T-helper 17 cell (primary cell): ENCODE data around the gene SLC12A8. TPM values are rescaled to one million over a fixed set of nuclear protein-coding genes. Genes with fewer than 3 reads are reported as not detected.

Experiments used
- ATAC-seq: fragments of 150-1000 bp; cut with Tn5 transposase; 2 replicates; pipeline ENCODE4 v1.10.0; 2021; ENCODE audit warnings: mild to moderate bottlenecking, moderate library complexity
- DNase-seq, 3 donors: peaks; one replicate each; pipeline versions ENCODE4 v3.0.0 to v3.0.0-alpha.2; 2020 to 2021
- H3K9me3 ChIP-seq: one replicate; pipeline ENCODE4 v1.7.0; 2013; ENCODE audit warnings: low read length, mild to moderate bottlenecking; ENCODE audit not compliant: control insufficient read depth, poor library complexity, severe bottlenecking
- H3K27ac Mint-ChIP-seq: one replicate; pipeline ENCODE4 v1.8.0; 2022; ENCODE audit warnings: mild to moderate bottlenecking, moderate library complexity, mixed read lengths
- H3K27me3 Mint-ChIP-seq: one replicate; pipeline ENCODE4 v1.8.0; 2022; ENCODE audit warnings: mixed read lengths
- H3K36me3 Mint-ChIP-seq: one replicate; pipeline ENCODE4 v1.8.0; 2022; ENCODE audit warnings: low read depth, mixed read lengths
- H3K4me1 Mint-ChIP-seq: one replicate; pipeline ENCODE4 v1.8.0; 2022; ENCODE audit warnings: mild to moderate bottlenecking, mixed read lengths
- H3K4me3 Mint-ChIP-seq: one replicate; pipeline ENCODE4 v1.8.0; 2022; ENCODE audit warnings: mild to moderate bottlenecking, moderate library complexity, mixed read lengths
- total RNA-seq, 4 donors: library from RNA in 2 of 4; stranded (reverse) in 2 of 4; gene quantifications; one replicate each; pipeline ENCODE4 v1.2.3 and lab custom pipeline; 2022 to 2026

SLC12A8 gene
- total RNA-seq, 2 donors from 2014 or later = 0.40 TPM; not detected in 1

DNA sequence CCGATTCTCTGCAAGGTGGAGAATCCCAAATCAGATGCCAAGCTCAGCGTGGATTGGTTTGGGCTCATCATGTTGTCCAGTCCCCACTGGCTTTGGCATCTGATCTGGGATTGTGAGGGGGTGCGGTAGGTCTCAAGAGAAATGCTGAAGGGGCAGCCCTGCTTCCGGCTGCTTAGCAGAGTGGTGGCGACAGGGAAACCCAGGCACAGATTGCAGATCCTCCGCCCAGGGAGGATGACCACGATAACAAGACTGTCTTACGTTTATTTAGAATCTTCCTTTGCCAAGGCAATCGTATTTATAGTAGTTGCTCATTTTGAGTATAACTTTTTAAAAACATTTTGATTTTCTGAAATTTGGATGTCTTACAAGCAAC lies 61.1 kb downstream of the SLC12A8 start:
- no peak overlapping the region for H3K27ac Mint-ChIP-seq
- ATAC-seq (no peak), DNase-seq (no peak)
- H3K36me3 Mint-ChIP-seq = no peaks in the 10 kb centered on the region
- H3K4me3 Mint-ChIP-seq = no peak overlapping the region
- H3K9me3 ChIP-seq = no peaks in the 10 kb centered on the region
- peaks cover 7% of the 10 kb centered on the region for H3K4me1 Mint-ChIP-seq
- H3K27me3 Mint-ChIP-seq = peaks cover 5% of the 10 kb centered on the region

DNA sequence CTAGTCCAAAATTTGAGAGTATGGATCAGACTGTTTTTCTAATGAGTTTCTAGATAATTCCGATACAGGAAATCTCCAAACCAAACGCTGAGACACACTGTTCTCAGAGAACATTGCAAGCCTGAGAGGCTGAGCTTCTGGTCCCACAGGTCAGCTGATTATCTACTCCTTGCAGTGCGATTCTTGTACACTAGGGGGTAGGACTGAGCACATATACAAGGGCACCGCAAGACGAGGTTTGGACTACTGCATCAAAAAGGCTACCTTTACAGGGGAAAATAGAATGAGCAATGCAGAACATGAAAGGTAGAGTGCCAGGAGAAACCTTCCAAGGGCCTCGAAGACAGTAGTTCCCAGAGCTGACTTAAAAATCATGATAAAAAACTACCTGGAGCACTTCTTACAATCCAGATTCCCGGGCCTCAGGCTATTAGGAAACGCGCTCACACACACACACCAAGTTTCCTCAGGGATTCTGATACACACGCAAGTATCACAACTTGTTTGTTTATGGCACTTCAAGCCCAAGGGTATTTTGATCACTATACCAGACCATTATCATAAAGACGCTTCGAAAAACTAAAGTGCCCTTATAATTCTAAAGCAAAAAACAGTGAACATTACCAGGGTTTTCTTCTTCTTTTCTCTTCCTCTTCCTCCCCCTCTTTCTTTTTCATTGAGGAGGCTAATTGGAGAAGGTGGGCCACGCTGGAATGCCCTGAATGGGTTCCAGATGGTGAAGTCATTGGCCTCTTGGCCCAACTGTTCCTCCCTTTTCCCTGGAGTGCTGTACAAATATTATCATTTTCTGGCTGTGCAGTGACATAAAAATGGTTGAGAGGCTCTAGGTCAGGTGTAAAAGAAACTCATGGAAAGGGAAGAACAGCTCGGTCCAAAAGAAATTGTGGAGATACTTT lies 61.8 kb downstream of the SLC12A8 start:
- H3K4me3 Mint-ChIP-seq = no peak overlapping the region
- ATAC-seq (peak; percentile 84), DNase-seq (peak in 1 of 3 donors; percentile 37)
- H3K27me3 Mint-ChIP-seq = peaks cover under 1% of the 10 kb centered on the region
- H3K9me3 ChIP-seq = no peaks in the 10 kb centered on the region
- peaks cover 7% of the 10 kb centered on the region for H3K4me1 Mint-ChIP-seq
- H3K36me3 Mint-ChIP-seq = no peaks in the 10 kb centered on the region
- no peak overlapping the region for H3K27ac Mint-ChIP-seq

DNA sequence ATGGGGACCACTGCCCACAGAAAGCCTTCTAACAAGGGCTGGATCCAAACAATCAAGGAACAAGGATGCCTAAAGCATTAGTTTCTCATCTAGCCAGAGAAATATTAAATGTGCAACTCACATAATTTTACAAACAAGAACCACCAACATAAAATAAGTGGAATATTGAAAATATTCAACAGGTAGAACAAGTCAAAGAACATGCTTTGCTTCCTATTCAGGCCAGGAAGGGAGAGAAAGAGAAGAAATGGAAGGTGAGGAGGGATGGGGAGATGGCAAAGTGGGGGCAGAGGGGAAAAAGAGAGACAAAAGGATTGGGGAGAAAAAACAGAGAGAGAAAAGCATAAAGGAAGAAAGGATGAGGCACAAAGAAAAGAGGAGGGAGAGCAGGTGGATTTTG lies 63.1 kb downstream of the SLC12A8 start:
- DNase-seq (no peak), ATAC-seq (no peak)
- no peaks in the 10 kb centered on the region for H3K9me3 ChIP-seq
- H3K4me1 Mint-ChIP-seq = no peaks in the 10 kb centered on the region
- no peaks in the 10 kb centered on the region for H3K36me3 Mint-ChIP-seq
- H3K27me3 Mint-ChIP-seq = no peaks in the 10 kb centered on the region
- no peak overlapping the region for H3K4me3 Mint-ChIP-seq
- no peak overlapping the region for H3K27ac Mint-ChIP-seq

DNA sequence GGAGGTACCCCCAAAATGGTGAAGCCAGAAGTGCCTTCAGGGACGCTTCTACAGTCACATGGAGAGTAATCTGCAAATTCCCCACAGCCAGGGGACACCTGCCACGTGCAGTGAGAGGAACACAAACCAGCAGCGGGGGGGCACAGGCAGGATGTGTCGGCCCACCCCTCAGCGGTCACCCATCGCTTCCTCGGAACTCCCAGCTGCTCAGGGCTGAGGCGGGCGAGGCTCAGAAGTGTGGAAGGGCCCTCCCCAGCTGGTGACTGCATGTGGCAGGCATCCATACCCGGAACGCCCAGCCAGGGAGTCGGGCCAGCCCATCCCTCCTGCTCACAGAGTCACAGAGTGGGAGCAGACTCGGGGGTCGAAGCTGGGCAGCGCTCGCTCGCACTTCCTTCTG lies 63.7 kb downstream of the SLC12A8 start:
- Mint-ChIP-seq H3K4me1 (no peaks in the 10 kb centered on the region), H3K36me3 (no peaks in the 10 kb centered on the region), H3K27me3 (no peaks in the 10 kb centered on the region), H3K4me3 (no peak overlapping the region), H3K27ac (peak overlapping the region; percentile 24)
- no peak for DNase-seq
- ATAC-seq = peak; percentile 36
- H3K9me3 ChIP-seq = no peaks in the 10 kb centered on the region

- Mint-ChIP-seq H3K27ac (peak overlapping the region; percentile 24), H3K36me3 (no peaks in the 10 kb centered on the region), H3K27me3 (no peaks in the 10 kb centered on the region), H3K4me3 (peak overlapping the region; percentile 41), H3K4me1 (peaks cover 1% of the 10 kb centered on the region)
- ATAC-seq = no peak
- no peak for DNase-seq
- H3K9me3 ChIP-seq = no peaks in the 10 kb centered on the region
Observed at GRCh38 chr3:125148016-125148812, 64.3 kb downstream of the SLC12A8 start.

GRCh38 chr3:125147491-125147820 lies 65.1 kb downstream of the SLC12A8 start:
- H3K4me1 Mint-ChIP-seq = peaks cover 7% of the 10 kb centered on the region
- DNase-seq (no peak), ATAC-seq (no peak)
- no peaks in the 10 kb centered on the region for H3K36me3 Mint-ChIP-seq
- H3K9me3 ChIP-seq = no peaks in the 10 kb centered on the region
- H3K4me3 Mint-ChIP-seq = no peak overlapping the region
- no peaks in the 10 kb centered on the region for H3K27me3 Mint-ChIP-seq
- H3K27ac Mint-ChIP-seq = no peak overlapping the region

DNA sequence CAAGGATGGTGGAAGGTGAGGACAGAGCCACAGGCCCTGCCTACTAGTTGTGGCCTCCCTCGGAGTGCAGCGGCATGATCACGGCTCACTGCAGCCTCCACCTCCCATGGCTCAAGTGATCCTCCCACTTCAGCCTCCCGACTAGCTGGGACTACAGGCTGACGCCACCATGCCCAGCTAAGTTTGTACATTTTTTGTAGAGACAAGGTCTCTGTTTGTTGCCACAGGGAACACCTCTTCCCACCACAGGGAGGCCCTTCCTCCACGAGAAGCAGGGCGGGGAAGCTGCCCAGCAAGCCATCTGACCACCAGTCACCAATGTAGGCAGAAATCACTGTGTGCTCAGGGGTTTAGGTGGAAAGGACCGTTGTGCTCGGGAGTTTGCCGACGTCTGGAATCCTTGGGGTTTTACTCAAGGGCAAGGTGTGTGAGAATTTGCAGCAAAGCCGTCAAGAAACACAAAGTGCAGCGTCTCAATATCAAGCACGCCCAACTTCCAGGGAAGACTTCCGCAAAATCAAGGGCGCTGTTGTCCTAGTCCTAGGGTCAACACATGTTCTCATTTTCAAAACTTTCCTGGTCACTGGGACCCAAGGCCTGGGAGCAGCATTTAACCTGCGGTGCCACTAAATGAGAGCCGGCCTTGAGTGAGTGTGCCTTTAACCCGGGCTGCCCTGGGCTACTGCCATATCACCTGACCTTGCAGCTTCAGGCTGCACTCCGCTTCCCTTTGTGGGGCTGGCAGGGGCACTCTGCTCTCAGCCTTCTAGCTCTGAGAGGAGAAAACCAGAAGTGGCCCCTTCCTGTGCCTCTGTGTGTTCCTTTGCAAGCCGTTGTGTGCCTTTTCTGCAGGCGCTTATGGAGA lies 65.7 kb downstream of the SLC12A8 start:
- Mint-ChIP-seq H3K4me1 (peaks cover 13% of the 10 kb centered on the region), H3K36me3 (no peaks in the 10 kb centered on the region), H3K27me3 (no peaks in the 10 kb centered on the region), H3K27ac (no peak overlapping the region), H3K4me3 (no peak overlapping the region)
- DNase-seq (no peak), ATAC-seq (peak; percentile 46)
- H3K9me3 ChIP-seq = no peaks in the 10 kb centered on the region

DNA sequence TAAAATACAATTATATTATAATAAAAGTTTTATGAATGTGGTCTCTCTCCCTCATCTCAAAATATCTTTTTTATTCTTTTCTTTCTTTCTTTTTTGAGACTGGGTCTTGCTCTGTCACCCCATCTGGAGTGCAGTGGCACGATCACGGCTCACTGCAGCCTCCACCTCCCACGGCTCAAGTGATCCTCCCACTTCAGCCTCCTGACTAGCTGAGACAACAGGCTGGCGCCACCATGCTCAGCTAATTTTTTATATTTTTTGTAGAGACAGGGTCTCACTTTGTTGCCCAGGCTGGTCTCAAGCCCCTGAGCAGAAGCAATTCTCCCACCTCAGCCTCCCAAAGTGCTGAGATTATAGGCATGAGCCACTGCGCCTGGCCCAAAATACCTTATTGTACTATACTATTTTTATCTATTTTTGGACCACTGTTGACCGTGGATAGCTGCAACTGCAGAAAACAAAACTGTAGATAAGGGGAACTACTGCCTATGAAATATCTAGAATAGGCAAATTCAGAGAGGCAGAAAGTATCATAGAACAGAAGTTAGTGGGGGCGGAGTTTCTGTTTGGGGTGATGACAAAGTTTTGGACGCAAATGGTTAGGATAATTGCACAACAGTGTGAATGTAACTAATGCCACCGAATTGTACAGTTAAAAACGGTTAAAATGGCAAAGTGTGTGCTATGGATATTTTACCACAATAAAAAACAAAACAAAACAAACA lies 66.6 kb downstream of the SLC12A8 start:
- peaks cover 16% of the 10 kb centered on the region for H3K4me1 Mint-ChIP-seq
- H3K36me3 Mint-ChIP-seq = no peaks in the 10 kb centered on the region
- ATAC-seq = no peak
- H3K27ac Mint-ChIP-seq = no peak overlapping the region
- DNase-seq = no peak
- H3K27me3 Mint-ChIP-seq = no peaks in the 10 kb centered on the region
- no peaks in the 10 kb centered on the region for H3K9me3 ChIP-seq
- H3K4me3 Mint-ChIP-seq = no peak overlapping the region

- Mint-ChIP-seq H3K4me1 (peaks cover 22% of the 10 kb centered on the region), H3K27ac (no peak overlapping the region), H3K4me3 (no peak overlapping the region), H3K27me3 (no peaks in the 10 kb centered on the region), H3K36me3 (no peaks in the 10 kb centered on the region)
- ATAC-seq (no peak), DNase-seq (no peak)
- no peaks in the 10 kb centered on the region for H3K9me3 ChIP-seq
Observed at GRCh38 chr3:125144653-125145314, 67.8 kb downstream of the SLC12A8 start.

DNA sequence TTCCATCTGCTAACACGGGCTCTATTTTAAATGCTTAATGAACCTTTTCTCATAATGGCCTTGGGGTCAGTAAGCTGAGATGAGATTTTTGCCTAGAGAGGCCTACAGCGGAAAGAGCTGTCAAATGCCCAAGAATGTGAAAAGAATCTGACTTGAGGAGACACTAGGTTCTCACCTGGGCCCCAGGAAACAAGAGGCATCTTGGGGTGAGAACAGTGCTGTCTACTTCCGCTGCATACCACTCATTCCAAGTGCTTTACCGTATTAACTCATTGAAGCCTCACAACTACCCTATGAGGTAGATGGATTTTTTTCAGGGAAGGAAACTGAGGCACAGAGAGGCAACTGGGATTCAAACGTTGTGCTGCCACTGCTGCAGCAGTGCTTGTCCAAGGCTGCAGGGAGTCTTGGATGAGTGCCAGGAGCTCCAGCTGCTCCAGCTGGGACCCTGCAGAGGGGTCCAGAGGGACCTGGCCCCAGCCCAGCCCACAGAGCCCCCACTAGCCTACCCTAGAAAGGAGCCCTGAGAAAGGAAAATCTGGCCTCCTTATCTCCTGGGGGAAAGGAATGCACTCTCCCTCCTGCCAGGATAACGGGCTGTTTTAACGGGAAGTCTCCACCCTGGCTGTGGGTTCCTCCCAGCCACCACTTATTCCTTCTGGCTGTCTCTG lies 68.4 kb downstream of the SLC12A8 start:
- ATAC-seq (no peak), DNase-seq (no peak)
- peak overlapping the region; percentile 19 for H3K27ac Mint-ChIP-seq
- no peaks in the 10 kb centered on the region for H3K36me3 Mint-ChIP-seq
- H3K4me3 Mint-ChIP-seq = no peak overlapping the region
- H3K4me1 Mint-ChIP-seq = peaks cover 24% of the 10 kb centered on the region
- H3K27me3 Mint-ChIP-seq = no peaks in the 10 kb centered on the region
- no peaks in the 10 kb centered on the region for H3K9me3 ChIP-seq

- no peaks in the 10 kb centered on the region for H3K27me3 Mint-ChIP-seq
- no peaks in the 10 kb centered on the region for H3K36me3 Mint-ChIP-seq
- no peak for DNase-seq
- ATAC-seq = no peak
- H3K9me3 ChIP-seq = no peaks in the 10 kb centered on the region
- H3K4me1 Mint-ChIP-seq = peaks cover 24% of the 10 kb centered on the region
- peak overlapping the region; percentile 19 for H3K27ac Mint-ChIP-seq
- no peak overlapping the region for H3K4me3 Mint-ChIP-seq
Observed at GRCh38 chr3:125143538-125143937, 69.0 kb downstream of the SLC12A8 start.

DNA sequence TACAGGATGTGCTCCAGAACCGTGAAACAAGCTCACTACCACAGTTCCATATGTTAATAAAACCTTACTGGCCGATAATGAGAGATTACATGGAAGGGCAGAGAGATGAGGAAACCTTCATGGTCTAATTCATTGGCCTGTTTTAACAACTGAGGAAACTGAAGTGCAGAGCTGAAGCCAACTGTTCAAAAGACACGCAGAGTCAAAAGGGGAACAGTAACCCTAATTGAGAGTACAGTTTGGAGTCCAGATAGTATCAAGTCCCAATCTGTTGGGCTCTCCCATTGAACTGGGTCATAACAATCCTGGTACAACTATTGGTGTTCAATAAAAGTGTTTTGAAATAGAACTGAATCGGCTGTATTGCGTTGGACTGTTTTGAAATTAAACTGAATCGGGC lies 69.6 kb downstream of the SLC12A8 start:
- ATAC-seq (no peak), DNase-seq (no peak)
- Mint-ChIP-seq H3K4me1 (peaks cover 24% of the 10 kb centered on the region), H3K36me3 (no peaks in the 10 kb centered on the region), H3K4me3 (peak overlapping the region; percentile 82), H3K27me3 (no peaks in the 10 kb centered on the region), H3K27ac (peak overlapping the region; percentile 19)
- no peaks in the 10 kb centered on the region for H3K9me3 ChIP-seq
